GM12892 (cell line): ENCODE measurements around the gene ASIC2.

Experiments
- POLR2A ChIP-seq: IDR thresholded peaks from 2 replicates; pipeline ENCODE4 v1.6.1; 2011; ENCODE audit warnings: low read depth, low read length, control low read depth
- POLR2AphosphoS5 ChIP-seq: IDR thresholded peaks from 2 replicates; pipeline ENCODE4 v1.6.1; 2011; ENCODE audit warnings: low read depth, low read length, control low read depth
- TAF1 ChIP-seq: IDR thresholded peaks from 2 replicates; pipeline ENCODE4 v1.6.1; 2011; ENCODE audit warnings: low read depth, mild to moderate bottlenecking, control low read depth, low read length, borderline replicate concordance

GRCh38 chr17:33273743-33274410, 19.2 kb downstream of the ASIC2 start:
- no peak for TF ChIP-seq POLR2A
- no peak for TF ChIP-seq TAF1
- TF ChIP-seq POLR2AphosphoS5, result no peak
